ENCODE measurements around the gene TFR2. TPM values are rescaled to one million over a fixed set of nuclear protein-coding genes. Genes with fewer than 3 reads are reported as not detected.

Gene TFR2
- total and polyA plus RNA-seq, 2 of the 13 experiments (the other 11 are each of a cell fraction or from before 2014, with no cell fraction given), result 36.9 to 64.2 TPM

DNA sequence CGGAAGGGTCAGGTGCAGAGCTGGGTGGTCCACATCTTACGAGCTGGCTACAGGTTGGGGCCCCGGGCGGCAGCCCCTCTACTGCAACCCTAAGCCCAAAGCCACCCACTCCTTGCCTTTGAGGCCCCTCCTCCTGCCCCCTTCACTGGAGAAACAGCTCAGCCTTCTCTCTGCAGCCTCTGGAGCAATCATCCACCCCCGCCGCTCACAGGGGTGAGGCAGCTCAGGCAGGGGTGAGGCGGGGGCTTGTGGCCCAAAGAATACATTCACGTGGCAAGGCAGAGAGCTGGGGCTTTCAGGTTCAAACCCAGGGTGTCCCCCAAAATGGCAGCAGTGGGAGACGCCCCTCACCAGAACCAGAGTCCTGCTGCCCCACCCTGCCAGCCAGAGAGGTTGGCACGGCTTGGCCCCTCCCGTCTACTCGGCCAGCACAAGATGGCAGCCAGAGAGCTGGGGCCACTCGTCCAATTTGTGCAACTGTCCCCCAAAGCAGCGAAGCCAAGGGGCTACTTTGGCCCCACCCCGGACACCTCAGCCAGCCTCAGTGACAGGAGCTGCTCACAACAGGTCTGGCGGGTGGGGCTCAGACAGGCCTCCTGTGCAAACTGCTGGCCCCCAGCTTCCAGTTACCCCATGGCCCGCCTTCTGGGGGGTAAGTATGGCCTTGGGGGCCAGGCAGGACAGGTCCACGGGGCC is 39.4 kb upstream of the TFR2 start (continued):
- TF ChIP-seq, protein P1, sequence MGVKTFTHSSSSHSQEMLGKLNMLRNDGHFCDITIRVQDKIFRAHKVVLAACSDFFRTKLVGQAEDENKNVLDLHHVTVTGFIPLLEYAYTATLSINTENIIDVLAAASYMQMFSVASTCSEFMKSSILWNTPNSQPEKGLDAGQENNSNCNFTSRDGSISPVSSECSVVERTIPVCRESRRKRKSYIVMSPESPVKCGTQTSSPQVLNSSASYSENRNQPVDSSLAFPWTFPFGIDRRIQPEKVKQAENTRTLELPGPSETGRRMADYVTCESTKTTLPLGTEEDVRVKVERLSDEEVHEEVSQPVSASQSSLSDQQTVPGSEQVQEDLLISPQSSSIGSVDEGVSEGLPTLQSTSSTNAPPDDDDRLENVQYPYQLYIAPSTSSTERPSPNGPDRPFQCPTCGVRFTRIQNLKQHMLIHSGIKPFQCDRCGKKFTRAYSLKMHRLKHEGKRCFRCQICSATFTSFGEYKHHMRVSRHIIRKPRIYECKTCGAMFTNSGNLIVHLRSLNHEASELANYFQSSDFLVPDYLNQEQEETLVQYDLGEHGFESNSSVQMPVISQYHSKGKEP (CRISPR knock-in tag; IDR thresholded peaks at IDR 0.05), result no peak
- TF ChIP-seq ZBTB8A (CRISPR knock-in tag; IDR thresholded peaks at IDR 0.05; ENCODE audit: borderline replicate concordance, low read depth) (no peak), PAX8 (CRISPR knock-in tag; IDR thresholded peaks at IDR 0.05; ENCODE audit: borderline replicate concordance) (no peak), KLF11 (CRISPR knock-in tag; IDR thresholded peaks at IDR 0.05) (no peak), ATF1 (CRISPR knock-in tag; IDR thresholded peaks at IDR 0.05) (no peak), ZFP37 (CRISPR knock-in tag; IDR thresholded peaks at IDR 0.05; ENCODE audit: borderline replicate concordance) (no peak), AGO2 (optimal IDR thresholded peaks at IDR 0.05; ENCODE audit: low read depth, low read length) (peak; percentile 93), ZSCAN25 (CRISPR knock-in tag; IDR thresholded peaks at IDR 0.05) (peak; percentile 94), SNAI1 (CRISPR knock-in tag; IDR thresholded peaks at IDR 0.05; ENCODE audit: borderline replicate concordance) (no peak)
- TF ChIP-seq, protein P2, sequence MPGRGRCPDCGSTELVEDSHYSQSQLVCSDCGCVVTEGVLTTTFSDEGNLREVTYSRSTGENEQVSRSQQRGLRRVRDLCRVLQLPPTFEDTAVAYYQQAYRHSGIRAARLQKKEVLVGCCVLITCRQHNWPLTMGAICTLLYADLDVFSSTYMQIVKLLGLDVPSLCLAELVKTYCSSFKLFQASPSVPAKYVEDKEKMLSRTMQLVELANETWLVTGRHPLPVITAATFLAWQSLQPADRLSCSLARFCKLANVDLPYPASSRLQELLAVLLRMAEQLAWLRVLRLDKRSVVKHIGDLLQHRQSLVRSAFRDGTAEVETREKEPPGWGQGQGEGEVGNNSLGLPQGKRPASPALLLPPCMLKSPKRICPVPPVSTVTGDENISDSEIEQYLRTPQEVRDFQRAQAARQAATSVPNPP (CRISPR knock-in tag; IDR thresholded peaks at IDR 0.05), result no peak
- TF ChIP-seq, protein P3, sequence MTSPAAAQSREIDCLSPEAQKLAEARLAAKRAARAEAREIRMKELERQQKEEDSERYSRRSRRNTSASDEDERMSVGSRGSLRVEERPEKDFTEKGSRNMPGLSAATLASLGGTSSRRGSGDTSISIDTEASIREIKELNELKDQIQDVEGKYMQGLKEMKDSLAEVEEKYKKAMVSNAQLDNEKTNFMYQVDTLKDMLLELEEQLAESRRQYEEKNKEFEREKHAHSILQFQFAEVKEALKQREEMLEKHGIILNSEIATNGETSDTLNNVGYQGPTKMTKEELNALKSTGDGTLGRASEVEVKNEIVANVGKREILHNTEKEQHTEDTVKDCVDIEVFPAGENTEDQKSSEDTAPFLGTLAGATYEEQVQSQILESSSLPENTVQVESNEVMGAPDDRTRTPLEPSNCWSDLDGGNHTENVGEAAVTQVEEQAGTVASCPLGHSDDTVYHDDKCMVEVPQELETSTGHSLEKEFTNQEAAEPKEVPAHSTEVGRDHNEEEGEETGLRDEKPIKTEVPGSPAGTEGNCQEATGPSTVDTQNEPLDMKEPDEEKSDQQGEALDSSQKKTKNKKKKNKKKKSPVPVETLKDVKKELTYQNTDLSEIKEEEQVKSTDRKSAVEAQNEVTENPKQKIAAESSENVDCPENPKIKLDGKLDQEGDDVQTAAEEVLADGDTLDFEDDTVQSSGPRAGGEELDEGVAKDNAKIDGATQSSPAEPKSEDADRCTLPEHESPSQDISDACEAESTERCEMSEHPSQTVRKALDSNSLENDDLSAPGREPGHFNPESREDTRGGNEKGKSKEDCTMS (CRISPR knock-in tag; conservative IDR thresholded peaks at IDR 0.05), result no peak
- TF ChIP-seq, protein P4, sequence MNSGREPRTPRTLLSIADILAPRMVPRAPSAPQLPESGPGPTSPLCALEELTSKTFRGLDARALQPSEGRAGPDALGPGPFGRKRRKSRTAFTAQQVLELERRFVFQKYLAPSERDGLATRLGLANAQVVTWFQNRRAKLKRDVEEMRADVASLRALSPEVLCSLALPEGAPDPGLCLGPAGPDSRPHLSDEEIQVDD (CRISPR knock-in tag; IDR thresholded peaks at IDR 0.05; ENCODE audit: borderline replicate concordance), result no peak
- TF ChIP-seq, protein P5, sequence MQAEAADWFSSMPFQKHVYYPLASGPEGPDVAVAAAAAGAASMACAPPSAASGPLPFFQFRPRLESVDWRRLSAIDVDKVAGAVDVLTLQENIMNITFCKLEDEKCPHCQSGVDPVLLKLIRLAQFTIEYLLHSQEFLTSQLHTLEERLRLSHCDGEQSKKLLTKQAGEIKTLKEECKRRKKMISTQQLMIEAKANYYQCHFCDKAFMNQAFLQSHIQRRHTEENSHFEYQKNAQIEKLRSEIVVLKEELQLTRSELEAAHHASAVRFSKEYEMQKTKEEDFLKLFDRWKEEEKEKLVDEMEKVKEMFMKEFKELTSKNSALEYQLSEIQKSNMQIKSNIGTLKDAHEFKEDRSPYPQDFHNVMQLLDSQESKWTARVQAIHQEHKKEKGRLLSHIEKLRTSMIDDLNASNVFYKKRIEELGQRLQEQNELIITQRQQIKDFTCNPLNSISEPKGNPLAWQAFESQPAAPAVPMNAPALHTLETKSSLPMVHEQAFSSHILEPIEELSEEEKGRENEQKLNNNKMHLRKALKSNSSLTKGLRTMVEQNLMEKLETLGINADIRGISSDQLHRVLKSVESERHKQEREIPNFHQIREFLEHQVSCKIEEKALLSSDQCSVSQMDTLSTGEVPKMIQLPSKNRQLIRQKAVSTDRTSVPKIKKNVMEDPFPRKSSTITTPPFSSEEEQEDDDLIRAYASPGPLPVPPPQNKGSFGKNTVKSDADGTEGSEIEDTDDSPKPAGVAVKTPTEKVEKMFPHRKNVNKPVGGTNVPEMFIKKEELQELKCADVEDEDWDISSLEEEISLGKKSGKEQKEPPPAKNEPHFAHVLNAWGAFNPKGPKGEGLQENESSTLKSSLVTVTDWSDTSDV (CRISPR knock-in tag; IDR thresholded peaks at IDR 0.05), result no peak
- TF ChIP-seq, protein P6, sequence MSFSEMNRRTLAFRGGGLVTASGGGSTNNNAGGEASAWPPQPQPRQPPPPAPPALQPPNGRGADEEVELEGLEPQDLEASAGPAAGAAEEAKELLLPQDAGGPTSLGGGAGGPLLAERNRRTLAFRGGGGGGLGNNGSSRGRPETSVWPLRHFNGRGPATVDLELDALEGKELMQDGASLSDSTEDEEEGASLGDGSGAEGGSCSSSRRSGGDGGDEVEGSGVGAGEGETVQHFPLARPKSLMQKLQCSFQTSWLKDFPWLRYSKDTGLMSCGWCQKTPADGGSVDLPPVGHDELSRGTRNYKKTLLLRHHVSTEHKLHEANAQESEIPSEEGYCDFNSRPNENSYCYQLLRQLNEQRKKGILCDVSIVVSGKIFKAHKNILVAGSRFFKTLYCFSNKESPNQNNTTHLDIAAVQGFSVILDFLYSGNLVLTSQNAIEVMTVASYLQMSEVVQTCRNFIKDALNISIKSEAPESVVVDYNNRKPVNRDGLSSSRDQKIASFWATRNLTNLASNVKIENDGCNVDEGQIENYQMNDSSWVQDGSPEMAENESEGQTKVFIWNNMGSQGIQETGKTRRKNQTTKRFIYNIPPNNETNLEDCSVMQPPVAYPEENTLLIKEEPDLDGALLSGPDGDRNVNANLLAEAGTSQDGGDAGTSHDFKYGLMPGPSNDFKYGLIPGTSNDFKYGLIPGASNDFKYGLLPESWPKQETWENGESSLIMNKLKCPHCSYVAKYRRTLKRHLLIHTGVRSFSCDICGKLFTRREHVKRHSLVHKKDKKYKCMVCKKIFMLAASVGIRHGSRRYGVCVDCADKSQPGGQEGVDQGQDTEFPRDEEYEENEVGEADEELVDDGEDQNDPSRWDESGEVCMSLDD (CRISPR knock-in tag; IDR thresholded peaks at IDR 0.05; ENCODE audit: borderline replicate concordance), result no peak
- TF ChIP-seq, protein P7, sequence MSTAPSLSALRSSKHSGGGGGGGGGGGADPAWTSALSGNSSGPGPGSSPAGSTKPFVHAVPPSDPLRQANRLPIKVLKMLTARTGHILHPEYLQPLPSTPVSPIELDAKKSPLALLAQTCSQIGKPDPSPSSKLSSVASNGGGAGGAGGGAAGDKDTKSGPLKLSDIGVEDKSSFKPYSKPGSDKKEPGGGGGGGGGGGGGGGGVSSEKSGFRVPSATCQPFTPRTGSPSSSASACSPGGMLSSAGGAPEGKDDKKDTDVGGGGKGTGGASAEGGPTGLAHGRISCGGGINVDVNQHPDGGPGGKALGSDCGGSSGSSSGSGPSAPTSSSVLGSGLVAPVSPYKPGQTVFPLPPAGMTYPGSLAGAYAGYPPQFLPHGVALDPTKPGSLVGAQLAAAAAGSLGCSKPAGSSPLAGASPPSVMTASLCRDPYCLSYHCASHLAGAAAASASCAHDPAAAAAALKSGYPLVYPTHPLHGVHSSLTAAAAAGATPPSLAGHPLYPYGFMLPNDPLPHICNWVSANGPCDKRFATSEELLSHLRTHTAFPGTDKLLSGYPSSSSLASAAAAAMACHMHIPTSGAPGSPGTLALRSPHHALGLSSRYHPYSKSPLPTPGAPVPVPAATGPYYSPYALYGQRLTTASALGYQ (CRISPR knock-in tag; IDR thresholded peaks at IDR 0.05), result no peak
